Gastroesophageal sphincter (tissue), 4 donors: ENCODE results near the gene PPP1R14C. TPM values are rescaled to one million over a fixed set of nuclear protein-coding genes. Genes with fewer than 3 reads are reported as not detected.

Experiments used
- ATAC-seq: fragments of 150-250 bp; one replicate; pipeline ENCODE4 v1.9.1; 2016; ENCODE audit warnings: mild to moderate bottlenecking, moderate library complexity
- H3K27ac ChIP-seq, 4 donors: fragments of 200-600 bp; sonication (generic) in 3 of 4; 1 replicate in 3 of 4; 2 replicates in 1 of 4; pipeline ENCODE4 v1.5.1; 2016 to 2019
- H3K27me3 ChIP-seq: fragments of 200-600 bp; sonication (generic); one replicate; pipeline ENCODE4 v1.5.1; 2019
- H3K36me3 ChIP-seq, 2 donors: fragments of 200-600 bp; sonication (generic); one replicate each; pipeline ENCODE4 v1.5.1; 2019; ENCODE audit warnings: control low read depth in 1 of 2
- H3K4me1 ChIP-seq, 3 donors: fragments of 200-600 bp; sonication (generic); 1 replicate in 2 of 3; 2 replicates in 1 of 3; pipeline ENCODE4 v1.5.1; 2016 to 2019; ENCODE audit warnings: control low read depth in 2 of 3
- H3K4me3 ChIP-seq, 2 donors: fragments of 200-600 bp; sonication (generic); one replicate each; pipeline ENCODE4 v1.5.1; 2019; ENCODE audit warnings: mild to moderate bottlenecking in 1 of 2, moderate library complexity in 1 of 2
- H3K9me3 ChIP-seq, 3 donors: fragments of 200-600 bp; sonication (generic); one replicate each; pipeline ENCODE4 v1.5.1; 2017 to 2019; ENCODE audit warnings: control low read depth in 2 of 3
- CTCF ChIP-seq, 4 experiments: fragments of 200-600 bp in 2 of 4; fragments of 450-650 bp in 2 of 4; sonication (generic) in 1 of 4; IDR thresholded peaks; one replicate each; pipeline ENCODE4 v1.5.1; 2017 to 2019; ENCODE audit warnings: antibody characterized with exemption in 4 of 4, mild to moderate bottlenecking in 2 of 4, moderate library complexity in 2 of 4
- EP300 ChIP-seq: sonication (generic); formaldehyde crosslinking; IDR thresholded peaks from one replicate; pipeline ENCODE4 v1.6.1; 2017; ENCODE audit warnings: antibody characterized with exemption, mild to moderate bottlenecking
- POLR2A ChIP-seq, 2 donors: fragments of 450-650 bp; IDR thresholded peaks; one replicate each; pipeline ENCODE4 v1.6.1; 2017; ENCODE audit warnings: antibody characterized with exemption in 2 of 2, mild to moderate bottlenecking in 2 of 2, moderate library complexity in 1 of 2
- POLR2AphosphoS5 ChIP-seq: sonication (generic); formaldehyde crosslinking; IDR thresholded peaks from one replicate; pipeline ENCODE4 v1.6.1; 2017; ENCODE audit warnings: antibody characterized with exemption
- WGBS, 2 donors: methylation state at CpG; one replicate each; pipeline ENCODE4 v1.1.5; 2018; ENCODE audit warnings: low coverage in 1 of 2; 5-methylcytosine and 5-hydroxymethylcytosine counted together
- total RNA-seq, 4 donors: library from RNA; depleted of rRNA; stranded (reverse); fragments of >200 nt; gene quantifications; one replicate each; pipeline ENCODE4 v1.1.0, GENCODE V29; 2016

The PPP1R14C gene
- total RNA-seq, 4 donors from 2014 or later = 0.12 to 1.5 TPM; not detected in 2

GRCh38 chr6:150270330-150271052 is 127.6 kb downstream of the PPP1R14C start:
- no peaks in the 10 kb centered on the region for H3K27me3 ChIP-seq
- no peak for ATAC-seq
- H3K9me3 ChIP-seq = no peaks in the 10 kb centered on the region
- no peak for TF ChIP-seq CTCF (IDR thresholded peaks at IDR 0.05)
- no peak for TF ChIP-seq POLR2AphosphoS5
- no peak for TF ChIP-seq EP300
- no peak for TF ChIP-seq POLR2A (IDR thresholded peaks at IDR 0.05)
- H3K4me3 ChIP-seq = no peak overlapping the region
- no peaks in the 10 kb centered on the region for H3K36me3 ChIP-seq
- WGBS, 2 donors = 75 to 84% methylated on average over 7 to 9 of the region's 9 CpGs
- no peaks in the 10 kb centered on the region for H3K4me1 ChIP-seq
- no peak overlapping the region for H3K27ac ChIP-seq

- ATAC-seq = no peak
- Histone ChIP-seq H3K4me3 (no peak overlapping the region), H3K27me3 (no peaks in the 10 kb centered on the region), H3K9me3 (no peaks in the 10 kb centered on the region), H3K27ac (no peak overlapping the region), H3K36me3 (no peaks in the 10 kb centered on the region), H3K4me1 (peaks cover 0 to under 1% (median 0%) of the 10 kb centered on the region in 3 donors)
- 100% methylated on average over 1 of the region's 1 CpG; no CpG with 5 or more reads in 1 of the 2 donors for WGBS, 2 donors
- TF ChIP-seq EP300 (no peak), CTCF (IDR thresholded peaks at IDR 0.05) (no peak), POLR2AphosphoS5 (no peak), POLR2A (IDR thresholded peaks at IDR 0.05) (no peak)
These were observed 128.3 kb downstream of the PPP1R14C start for GRCh38 chr6:150271172-150271500.

GRCh38 chr6:150271501-150272263 is 128.8 kb downstream of the PPP1R14C start:
- peaks cover 0 to 6% (median 0%) of the 10 kb centered on the region in 3 donors for H3K4me1 ChIP-seq
- H3K4me3 ChIP-seq = no peak overlapping the region
- no peak for ATAC-seq
- no peaks in the 10 kb centered on the region for H3K9me3 ChIP-seq
- no peaks in the 10 kb centered on the region for H3K27me3 ChIP-seq
- no peak overlapping the region for H3K27ac ChIP-seq
- no peaks in the 10 kb centered on the region for H3K36me3 ChIP-seq
- TF ChIP-seq POLR2AphosphoS5 (no peak), EP300 (no peak), CTCF (IDR thresholded peaks at IDR 0.05) (no peak), POLR2A (IDR thresholded peaks at IDR 0.05) (no peak)
- 83% methylated on average over 6 of the region's 6 CpGs; no CpG with 5 or more reads in 1 of the 2 donors for WGBS, 2 donors

GRCh38 chr6:150272264-150272975 is 129.6 kb downstream of the PPP1R14C start:
- Histone ChIP-seq H3K36me3 (no peaks in the 10 kb centered on the region), H3K27me3 (no peaks in the 10 kb centered on the region), H3K4me3 (no peak overlapping the region), H3K27ac (no peak overlapping the region), H3K4me1 (peaks cover 0 to 13% (median 2%) of the 10 kb centered on the region in 3 donors), H3K9me3 (no peaks in the 10 kb centered on the region)
- ATAC-seq = no peak
- no peak for TF ChIP-seq CTCF (IDR thresholded peaks at IDR 0.05)
- TF ChIP-seq POLR2AphosphoS5 = no peak
- no peak for TF ChIP-seq POLR2A (IDR thresholded peaks at IDR 0.05)
- no peak for TF ChIP-seq EP300
- 86 to 100% methylated on average over 3 to 5 of the region's 7 CpGs for WGBS, 2 donors
